Epithelial cell of esophagus (primary cell): ENCODE measurements around the gene FDX2.
"Not testable (repeated sequence)": the region's sequence is repeated elsewhere in the genome, so short reads cannot be mapped to it uniquely, and the experiment has no call there.

ENCODE experiments used
- DNase-seq: peaks from one replicate; pipeline ENCODE4 v3.0.0; 2010; ENCODE audit warnings: low read depth
- H3K4me3 ChIP-seq: 2 replicates; pipeline ENCODE4 v1.5.1; 2011; ENCODE audit warnings: mild to moderate bottlenecking, low read length, control low read depth
- TF ChIP-seq, protein P1 (sequence below): IDR thresholded peaks from 2 replicates; pipeline ENCODE4 v1.5.1; 2011; ENCODE audit warnings: low read depth, mild to moderate bottlenecking, low read length, control low read depth, inconsistent platforms; ENCODE audit not compliant: insufficient read depth; ENCODE audit errors: missing control alignments

Gene FDX2

DNA sequence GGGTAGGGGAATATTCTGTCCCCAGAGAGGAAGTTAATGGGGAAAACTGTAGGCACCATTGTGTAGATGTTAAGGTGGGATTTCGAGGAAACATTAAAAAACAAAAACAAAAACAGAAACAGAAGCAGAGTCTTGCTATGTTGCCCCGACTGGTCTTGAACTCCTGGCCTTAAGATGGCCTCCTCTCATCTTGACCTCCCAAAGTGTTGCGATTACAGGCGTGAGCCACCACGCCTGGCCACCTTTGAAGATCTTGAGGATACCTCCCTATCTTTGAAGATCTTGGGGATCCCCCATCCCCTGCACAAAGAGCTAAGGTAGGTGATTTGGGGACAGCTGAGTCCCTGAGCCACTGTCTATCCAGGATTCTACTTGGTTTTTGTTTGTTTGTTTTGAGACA lies 24.2 kb upstream of the FDX2 start:
- DNase-seq: no peak
- TF ChIP-seq, protein P1, sequence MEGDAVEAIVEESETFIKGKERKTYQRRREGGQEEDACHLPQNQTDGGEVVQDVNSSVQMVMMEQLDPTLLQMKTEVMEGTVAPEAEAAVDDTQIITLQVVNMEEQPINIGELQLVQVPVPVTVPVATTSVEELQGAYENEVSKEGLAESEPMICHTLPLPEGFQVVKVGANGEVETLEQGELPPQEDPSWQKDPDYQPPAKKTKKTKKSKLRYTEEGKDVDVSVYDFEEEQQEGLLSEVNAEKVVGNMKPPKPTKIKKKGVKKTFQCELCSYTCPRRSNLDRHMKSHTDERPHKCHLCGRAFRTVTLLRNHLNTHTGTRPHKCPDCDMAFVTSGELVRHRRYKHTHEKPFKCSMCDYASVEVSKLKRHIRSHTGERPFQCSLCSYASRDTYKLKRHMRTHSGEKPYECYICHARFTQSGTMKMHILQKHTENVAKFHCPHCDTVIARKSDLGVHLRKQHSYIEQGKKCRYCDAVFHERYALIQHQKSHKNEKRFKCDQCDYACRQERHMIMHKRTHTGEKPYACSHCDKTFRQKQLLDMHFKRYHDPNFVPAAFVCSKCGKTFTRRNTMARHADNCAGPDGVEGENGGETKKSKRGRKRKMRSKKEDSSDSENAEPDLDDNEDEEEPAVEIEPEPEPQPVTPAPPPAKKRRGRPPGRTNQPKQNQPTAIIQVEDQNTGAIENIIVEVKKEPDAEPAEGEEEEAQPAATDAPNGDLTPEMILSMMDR: no peak
- no peak overlapping the region for H3K4me3 ChIP-seq

DNA sequence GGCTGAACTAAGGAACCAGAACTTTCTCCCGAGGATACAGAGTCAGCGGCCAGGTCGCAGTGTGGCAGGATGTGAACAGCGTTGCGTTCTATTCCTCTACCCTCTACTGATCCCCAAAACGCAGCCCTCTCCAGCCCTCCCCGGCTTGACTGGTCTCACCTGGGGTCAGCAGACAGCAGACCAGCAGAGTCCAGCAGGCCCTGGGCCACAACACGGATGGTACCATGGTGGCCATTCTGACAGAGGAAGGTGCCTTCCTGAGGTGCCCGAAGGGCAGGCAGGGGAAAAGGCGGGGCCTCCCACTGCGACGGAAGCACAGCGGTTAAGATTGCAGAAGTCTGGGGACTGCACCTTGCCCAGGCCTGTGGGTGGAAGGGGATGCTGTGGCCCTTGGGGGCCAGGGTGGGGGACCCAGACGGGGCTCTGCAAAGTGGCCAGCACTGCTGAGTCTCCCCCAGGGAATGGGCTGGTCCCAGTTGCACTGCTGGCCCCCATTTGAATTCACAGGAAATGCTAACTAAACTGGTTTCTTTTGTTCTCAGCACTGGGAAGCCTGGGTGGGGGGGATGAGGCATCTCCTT lies 23.7 kb upstream of the FDX2 start, which contains the start of gene ICAM3:
Gene ICAM3, minus strand, starts transcription at position 245 of the 581 bp plus-strand sequence. Its CDS starts 10 bp downstream, at position 235.
- TF ChIP-seq, protein P1: no peak
- no peak within 1 kb of the TSS for H3K4me3 ChIP-seq
- no peak for DNase-seq

DNA sequence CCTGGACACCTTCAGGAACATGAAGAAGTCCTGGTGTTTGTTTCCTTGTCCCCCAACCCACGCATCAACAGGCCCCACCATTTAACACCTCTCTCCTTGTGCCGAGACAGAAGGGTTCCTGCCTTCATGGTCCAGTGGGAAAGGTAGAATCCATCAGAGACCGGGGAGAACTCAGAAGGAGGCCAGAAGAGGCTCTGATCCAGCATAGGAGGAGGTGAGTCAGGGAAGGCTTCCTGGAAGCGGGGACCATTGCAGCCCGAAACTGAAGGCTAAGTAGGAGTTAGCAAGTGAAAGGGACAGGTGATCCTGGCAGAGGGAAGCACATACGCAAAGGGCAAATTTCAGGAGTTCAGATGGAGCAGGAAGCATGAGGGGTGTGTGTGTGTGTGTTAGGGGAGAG lies 23.1 kb upstream of the FDX2 start:
- no peak for DNase-seq
- TF ChIP-seq, protein P1: no peak
- H3K4me3 ChIP-seq: no peak overlapping the region

DNA sequence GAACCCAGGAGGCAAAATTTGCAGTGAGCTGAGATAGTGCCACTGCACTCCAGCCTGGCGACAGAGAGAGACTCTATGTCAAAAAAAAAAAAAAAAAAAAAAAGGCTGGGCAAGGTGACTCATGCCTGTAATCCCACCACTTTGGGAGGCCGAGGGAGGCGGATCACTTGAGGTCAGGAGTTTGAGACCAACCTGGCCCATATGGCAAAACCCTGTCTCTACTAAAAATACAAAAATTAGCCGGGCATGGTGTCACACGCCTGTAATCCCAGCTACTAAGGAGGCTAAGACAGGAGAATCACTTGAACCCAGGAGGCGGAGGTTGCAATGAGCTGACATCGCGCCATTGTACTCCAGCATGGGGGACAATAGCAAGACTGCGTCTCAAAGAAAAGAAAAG lies 20.9 kb upstream of the FDX2 start:
- not testable (repeated sequence) for H3K4me3 ChIP-seq, DNase-seq

GRCh38 chr19:10335352-10335985 lies 19.7 kb upstream of the FDX2 start:
- DNase-seq: no peak
- TF ChIP-seq, protein P1: no peak
- H3K4me3 ChIP-seq: no peak overlapping the region

DNA sequence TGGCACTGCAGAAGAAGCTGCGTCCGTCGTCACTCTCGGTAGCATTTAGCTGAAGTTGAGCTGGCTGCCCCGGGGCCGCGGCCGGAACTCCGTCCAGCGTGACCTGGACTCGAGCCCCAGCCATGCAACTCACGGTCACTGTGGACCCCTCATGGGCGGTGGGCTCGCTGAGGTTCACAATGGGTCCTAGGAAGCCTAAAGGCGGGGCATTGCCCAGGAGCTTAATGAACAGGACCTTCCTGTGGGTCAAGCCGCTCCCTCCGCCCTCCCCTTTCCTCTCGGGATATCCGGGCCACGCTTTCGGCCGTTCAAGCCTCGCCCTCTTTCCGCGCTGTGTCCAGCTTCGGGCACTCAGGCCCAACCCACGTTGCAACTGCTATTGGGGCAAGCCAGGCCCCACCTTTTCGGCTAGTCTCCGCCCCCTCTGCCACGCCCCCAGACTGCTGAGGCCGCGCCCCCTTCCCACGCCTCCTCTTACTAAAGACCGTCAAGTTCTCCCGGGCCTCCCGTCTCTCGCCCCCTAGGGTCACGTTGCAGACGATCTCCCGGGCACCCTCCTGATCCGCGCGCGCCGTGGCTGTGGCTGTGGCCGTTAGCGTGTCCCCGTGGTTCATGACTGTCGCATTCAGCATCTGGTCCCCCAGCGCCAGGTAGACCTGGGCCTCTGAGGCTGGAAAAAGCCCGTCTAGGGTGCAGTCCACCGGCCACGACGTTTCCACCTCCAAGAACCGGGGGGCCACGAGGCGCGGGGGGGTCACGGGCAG lies 19.0 kb upstream of the FDX2 start:
- DNase-seq: peak; percentile 95
- H3K4me3 ChIP-seq: peak overlapping the region; percentile 61
- TF ChIP-seq, protein P1: no peak

DNA sequence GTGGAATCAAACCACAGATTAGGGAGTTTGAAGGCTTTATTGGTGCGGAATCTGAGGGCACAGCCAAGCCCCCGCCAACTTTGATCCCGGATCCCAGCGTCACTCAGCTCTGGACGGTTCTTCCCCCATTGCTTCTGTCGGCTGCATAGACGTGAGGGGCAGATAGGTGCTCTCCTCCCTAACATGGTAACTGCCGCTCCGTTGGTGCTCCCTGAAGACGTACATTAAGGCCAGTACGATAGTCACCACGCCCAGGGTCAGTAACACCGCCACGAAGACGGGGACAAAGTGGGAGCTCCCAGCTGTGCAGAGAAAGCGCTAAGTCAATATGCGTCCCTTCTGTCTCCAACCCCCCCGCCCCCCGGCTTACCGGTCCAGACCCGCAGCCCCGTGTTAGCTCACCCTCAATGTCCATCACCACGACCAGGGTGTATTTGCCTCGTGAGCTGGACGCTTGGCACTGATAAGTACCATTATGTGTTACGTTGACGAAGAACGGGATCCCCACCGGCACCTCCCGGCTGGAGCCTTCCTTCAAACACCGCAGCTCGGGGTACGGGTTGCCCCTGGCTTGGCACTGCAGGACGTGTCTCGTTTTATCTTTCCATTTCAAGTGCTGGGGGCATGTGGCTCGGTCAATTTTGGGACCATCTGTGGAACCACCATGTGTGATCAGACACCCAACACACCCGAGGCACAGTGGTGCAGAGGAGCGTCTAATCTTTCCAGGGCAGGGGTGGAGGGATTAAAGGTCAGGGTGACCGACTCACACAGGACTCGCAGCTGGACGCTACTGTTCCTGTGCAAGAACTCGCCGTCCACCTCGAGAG lies 18.2 kb upstream of the FDX2 start:
- TF ChIP-seq, protein P1: no peak
- peak overlapping the region; percentile 61 for H3K4me3 ChIP-seq

More for the DNA sequence above, 18.2 kb upstream of the FDX2 start:
- DNase-seq: no peak
